ENCODE data around the gene RPH3AL. TPM values are rescaled to one million over a fixed set of nuclear protein-coding genes. Genes with fewer than 3 reads are reported as not detected.
"Not testable (repeated sequence)": the region's sequence is repeated elsewhere in the genome, so short reads cannot be mapped to it uniquely, and the experiment has no call there.

Gene RPH3AL
- total RNA-seq, 4 donors from 2014 or later: 10.0 to 51.1 (median 25.7) TPM

DNA sequence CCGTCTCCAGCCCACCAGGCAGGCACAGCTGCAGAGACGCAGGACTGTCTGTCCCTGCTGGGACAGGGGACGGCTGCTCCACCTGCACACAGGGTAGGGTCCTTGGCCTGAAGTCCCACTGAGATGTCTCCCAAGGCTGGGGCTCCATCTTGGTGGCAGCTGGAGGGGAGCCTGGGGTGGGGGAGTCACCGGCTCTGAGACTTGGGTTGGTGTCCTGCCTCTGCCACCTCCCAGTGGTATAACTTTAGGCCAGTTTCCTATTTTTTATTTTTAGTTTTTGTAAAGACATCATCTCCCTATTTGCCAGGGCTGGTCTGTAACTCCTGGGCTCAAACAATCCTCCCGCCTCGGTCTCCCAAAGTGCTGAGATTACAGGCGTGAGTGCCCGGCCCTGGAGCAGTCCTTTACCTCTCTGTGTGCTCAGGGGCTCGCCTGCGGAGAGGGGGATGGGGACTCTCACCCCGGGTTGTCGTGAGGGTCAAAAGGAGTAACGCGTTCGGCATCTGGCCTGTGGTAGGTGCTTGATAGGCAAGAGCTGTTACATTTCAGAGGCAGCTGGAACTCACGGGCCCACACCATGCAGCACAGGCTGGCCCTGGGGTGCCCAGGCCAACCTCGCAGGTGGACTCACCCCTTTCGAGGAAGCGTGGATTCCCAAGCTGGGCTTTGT lies 124.5 kb downstream of the RPH3AL start:
- TF ChIP-seq, protein P1, sequence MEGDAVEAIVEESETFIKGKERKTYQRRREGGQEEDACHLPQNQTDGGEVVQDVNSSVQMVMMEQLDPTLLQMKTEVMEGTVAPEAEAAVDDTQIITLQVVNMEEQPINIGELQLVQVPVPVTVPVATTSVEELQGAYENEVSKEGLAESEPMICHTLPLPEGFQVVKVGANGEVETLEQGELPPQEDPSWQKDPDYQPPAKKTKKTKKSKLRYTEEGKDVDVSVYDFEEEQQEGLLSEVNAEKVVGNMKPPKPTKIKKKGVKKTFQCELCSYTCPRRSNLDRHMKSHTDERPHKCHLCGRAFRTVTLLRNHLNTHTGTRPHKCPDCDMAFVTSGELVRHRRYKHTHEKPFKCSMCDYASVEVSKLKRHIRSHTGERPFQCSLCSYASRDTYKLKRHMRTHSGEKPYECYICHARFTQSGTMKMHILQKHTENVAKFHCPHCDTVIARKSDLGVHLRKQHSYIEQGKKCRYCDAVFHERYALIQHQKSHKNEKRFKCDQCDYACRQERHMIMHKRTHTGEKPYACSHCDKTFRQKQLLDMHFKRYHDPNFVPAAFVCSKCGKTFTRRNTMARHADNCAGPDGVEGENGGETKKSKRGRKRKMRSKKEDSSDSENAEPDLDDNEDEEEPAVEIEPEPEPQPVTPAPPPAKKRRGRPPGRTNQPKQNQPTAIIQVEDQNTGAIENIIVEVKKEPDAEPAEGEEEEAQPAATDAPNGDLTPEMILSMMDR (IDR thresholded peaks at IDR 0.05): no peak
- no peak for DNase-seq (ENCODE audit: low spot score)
- no peak for ATAC-seq (ENCODE audit: low FRiP score)

DNA sequence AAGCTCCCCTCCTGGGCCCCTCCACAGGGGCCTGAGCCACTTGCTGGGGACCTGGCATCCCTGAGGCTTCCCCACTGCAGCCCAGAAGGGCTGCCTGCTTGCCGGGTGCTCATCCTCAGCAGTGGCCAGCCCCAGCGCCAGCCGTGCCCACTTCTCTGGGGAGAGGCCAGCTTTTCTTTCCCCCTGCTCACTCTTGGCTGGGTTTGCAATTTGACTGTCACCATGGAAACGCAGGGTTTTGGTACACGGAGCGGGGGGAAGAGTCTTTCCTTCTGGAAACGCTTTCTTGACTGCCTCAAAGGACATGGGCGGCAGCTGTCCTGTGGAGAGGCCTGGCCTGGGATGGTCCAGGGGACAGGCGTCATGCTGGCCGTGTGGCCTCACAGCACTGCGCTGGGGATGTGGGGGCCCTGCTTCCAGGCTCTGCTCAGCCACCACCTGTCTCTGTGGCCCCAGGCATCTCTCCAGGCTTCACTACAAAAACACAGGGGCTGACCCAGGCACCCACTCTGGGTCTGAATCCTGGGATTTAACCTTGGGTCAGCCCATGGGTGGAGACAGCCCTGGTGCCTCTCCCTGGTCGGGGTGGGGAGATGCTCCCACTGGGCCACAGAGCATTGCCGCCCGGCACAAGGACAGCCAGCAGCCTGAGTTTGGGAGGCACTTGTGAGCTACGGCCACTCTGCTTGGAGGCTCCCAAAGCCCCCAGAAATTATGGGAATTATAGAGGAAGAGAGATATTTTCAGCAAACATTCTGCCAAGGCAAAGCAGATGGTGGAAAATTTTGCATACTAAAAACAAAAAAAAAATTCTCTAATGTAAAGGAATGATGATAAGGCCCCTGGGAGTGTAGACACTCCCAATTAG lies 125.3 kb downstream of the RPH3AL start:
- no peak for ATAC-seq (ENCODE audit: low FRiP score)
- TF ChIP-seq, protein P1 (IDR thresholded peaks at IDR 0.05): no peak
- no peak for DNase-seq (ENCODE audit: low spot score)

DNA sequence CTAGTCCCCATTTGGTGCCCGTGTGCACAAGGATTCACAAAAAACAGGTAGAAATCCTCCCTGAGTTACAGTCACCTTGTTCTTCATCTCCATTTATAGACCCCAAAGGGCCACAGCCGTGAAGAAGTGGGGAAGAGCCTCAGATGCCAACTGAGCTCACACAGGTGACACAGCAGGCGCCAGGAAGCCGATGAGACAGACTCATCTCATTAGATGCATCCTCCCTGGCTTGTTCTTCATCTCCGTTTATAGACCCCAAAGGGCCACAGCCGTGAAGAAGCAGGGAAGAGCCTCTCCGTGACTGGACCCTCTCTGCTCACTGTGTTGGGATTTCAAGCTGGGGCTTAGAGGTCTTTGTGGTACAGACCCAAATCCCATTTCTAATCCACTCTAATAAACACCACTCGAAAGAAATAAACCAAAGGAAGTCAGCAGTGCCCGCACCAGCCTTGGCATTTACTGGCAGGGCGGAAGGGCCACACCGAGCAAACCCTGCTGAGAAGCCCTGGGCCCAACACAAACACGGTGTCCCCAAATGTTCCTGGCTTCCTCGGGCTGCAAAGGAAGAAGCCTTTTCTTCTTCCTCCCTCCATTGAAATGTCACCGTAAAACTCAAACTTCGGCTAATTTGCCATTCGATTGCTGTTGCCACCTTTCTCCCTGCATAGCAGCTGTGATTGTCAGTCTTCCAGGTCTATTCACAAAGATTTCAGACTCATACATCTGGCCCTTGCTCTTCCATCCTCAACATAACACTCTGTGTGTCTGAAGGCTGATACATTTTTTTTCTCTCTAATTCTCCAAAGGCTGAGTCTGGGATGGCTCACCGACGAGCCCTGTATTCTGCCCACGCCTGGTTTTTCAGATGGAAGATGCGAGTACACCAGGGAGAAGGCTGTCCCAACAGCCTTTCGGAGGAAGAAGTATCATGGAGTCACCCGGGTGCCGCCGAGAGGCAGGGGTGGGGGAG lies 126.2 kb downstream of the RPH3AL start:
- no peak for ATAC-seq (ENCODE audit: low FRiP score)
- TF ChIP-seq, protein P1 (IDR thresholded peaks at IDR 0.05): no peak
- no peak for DNase-seq (ENCODE audit: low spot score)

DNA sequence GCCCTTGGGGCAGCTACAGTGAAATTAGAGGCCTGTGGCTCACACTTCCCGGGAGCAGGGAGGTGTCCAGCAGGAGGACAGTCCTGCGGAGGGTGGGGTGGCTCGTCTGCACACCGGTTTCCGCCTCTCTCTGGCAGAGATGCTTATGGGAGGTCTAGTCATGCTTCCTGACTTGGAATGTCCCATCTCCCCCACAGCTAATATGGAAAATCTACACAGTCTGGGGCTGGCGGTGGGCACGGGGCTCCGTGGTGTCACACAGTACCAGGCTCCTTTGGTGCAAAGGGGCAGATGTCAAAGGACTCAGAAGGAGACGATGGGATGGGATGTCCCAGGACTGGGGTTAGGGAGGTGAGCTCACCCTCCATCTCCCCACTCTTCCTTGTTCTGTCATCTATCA lies 127.1 kb downstream of the RPH3AL start:
- TF ChIP-seq, protein P1 (IDR thresholded peaks at IDR 0.05): no peak
- ATAC-seq (ENCODE audit: low FRiP score) (no peak), DNase-seq (ENCODE audit: low spot score) (no peak)

DNA sequence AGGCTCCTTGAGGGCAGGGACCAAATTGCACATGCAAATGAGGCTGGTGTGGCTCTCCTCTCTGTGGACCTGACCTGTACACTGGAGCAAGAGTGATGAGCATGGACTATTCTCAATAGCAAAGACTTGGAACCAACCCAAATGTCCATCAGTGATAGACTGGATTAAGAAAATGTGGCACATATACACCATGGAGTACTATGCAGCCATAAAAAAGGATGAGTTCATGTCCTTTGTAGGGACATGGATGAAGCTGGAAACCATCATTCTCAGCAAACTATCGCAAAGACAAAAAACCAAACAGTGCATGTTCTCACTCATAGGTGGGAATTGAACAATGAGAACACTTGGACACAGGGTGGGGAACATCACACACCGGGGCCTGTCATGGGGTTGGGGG lies 128.0 kb downstream of the RPH3AL start:
- DNase-seq (ENCODE audit: low spot score); ATAC-seq (ENCODE audit: low FRiP score): not testable (repeated sequence)

DNA sequence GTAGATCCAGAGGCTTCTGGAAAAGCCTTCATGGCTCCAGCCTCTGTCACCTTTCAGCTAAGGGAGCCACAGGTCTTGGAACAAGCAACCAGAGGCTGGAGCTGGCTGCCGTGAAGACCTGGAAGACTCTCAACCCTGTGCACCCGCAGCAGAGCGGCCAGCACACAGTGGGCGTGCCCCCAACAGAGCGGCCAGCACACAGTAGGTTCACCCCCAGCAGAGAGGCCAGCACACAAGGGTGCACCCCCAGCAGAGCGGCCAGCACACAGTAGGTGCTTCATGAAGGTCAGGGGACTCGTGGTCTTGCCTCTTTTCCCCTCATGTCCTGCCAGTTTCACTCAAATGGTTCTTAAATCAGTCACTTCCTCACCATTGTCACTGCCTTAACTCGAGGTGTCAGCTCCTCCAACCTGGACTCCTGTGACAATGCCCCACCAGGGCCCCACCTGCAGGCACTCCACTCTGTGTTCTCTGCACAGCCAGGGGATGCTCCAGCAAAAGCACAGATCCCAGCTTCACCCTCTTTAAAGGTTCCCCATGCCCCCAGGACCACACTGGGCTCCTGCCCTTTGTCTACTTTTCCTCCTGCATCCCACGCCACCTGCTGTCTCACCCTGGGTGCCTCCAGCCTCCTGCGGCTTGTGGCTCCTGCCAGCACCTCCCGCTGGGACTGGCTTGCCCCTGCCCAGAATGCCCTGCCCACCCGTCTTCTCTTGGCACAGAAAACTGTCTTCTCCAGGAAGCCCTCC lies 128.7 kb downstream of the RPH3AL start:
- TF ChIP-seq, protein P1 (IDR thresholded peaks at IDR 0.05): no peak
- ATAC-seq (ENCODE audit: low FRiP score) (no peak), DNase-seq (ENCODE audit: low spot score) (no peak)

Measured in omental fat pad (tissue), 4 donors.